OCI-LY7 (cell line): Measurements from ENCODE around the gene LTBP2. TPM values are rescaled to one million over a fixed set of nuclear protein-coding genes. Genes with fewer than 3 reads are reported as not detected.

Experiments
- BruUV-seq: library from RNA; stranded (reverse); fragments of 400-500 nt; replicated peaks from 2 replicates; lab custom pipeline; 2021; lab: Mats Ljungman, UMichigan
- CTCF ChIA-PET: fragments of 300-600 bp; sonication (Branson Sonifier 250); formaldehyde crosslinking; loops from one replicate; lab custom pipeline; 2022; ENCODE audit warnings: antibody characterized with exemption; ENCODE audit not compliant: unreplicated experiment; lab: Charles Lee
- POLR2A ChIA-PET: fragments of 300-600 bp; sonication (Branson Sonifier 250); formaldehyde crosslinking; loops from one replicate; lab custom pipeline; 2022; ENCODE audit warnings: antibody characterized with exemption; lab: Charles Lee
- DNase-seq: peaks from one replicate; pipeline ENCODE4 v3.0.0-alpha.2; 2015; ENCODE audit warnings: low spot score
- H2AFZ ChIP-seq: fragments of 200-600 bp; sonication (generic), shearing (Covaris generic); 2 replicates; pipeline ENCODE4 v1.6.1; 2014; ENCODE audit warnings: mild to moderate bottlenecking, antibody characterized with exemption, low read length, moderate library complexity
- H3K27ac ChIP-seq: fragments of 200-600 bp; sonication (generic); 2 replicates; pipeline ENCODE4 v1.5.1; 2014; ENCODE audit warnings: mixed run types, low read depth, mild to moderate bottlenecking, moderate library complexity, low read length, inconsistent platforms; ENCODE audit not compliant: poor library complexity, severe bottlenecking
- H3K36me3 ChIP-seq: fragments of 200-600 bp; sonication (generic); 2 replicates; pipeline ENCODE4 v1.6.1; 2014; ENCODE audit warnings: mild to moderate bottlenecking, antibody characterized with exemption, low read length, moderate library complexity, mixed read lengths; ENCODE audit not compliant: insufficient read depth
- H3K4me1 ChIP-seq: fragments of 200-600 bp; sonication (generic); 2 replicates; pipeline ENCODE4 v1.5.1; 2014; ENCODE audit warnings: mild to moderate bottlenecking, low read length; ENCODE audit not compliant: insufficient read depth, poor library complexity, severe bottlenecking
- H3K4me2 ChIP-seq: fragments of 200-600 bp; sonication (generic); 2 replicates; pipeline ENCODE4 v1.6.1; 2014; ENCODE audit warnings: mild to moderate bottlenecking, low read length
- H3K4me3 ChIP-seq: fragments of 200-600 bp; sonication (generic); 2 replicates; pipeline ENCODE4 v1.5.1; 2014; ENCODE audit warnings: mild to moderate bottlenecking, low read depth, low read length; ENCODE audit not compliant: poor library complexity, severe bottlenecking
- H3K79me2 ChIP-seq: fragments of 200-600 bp; sonication (generic); 2 replicates; pipeline ENCODE4 v1.6.1; 2016; ENCODE audit warnings: low read depth, mild to moderate bottlenecking, low read length, moderate library complexity, mixed read lengths; ENCODE audit not compliant: insufficient read depth
- H3K9me2 ChIP-seq: fragments of 200-600 bp; sonication (generic); 2 replicates; pipeline ENCODE4 v1.6.1; 2016; ENCODE audit warnings: mild to moderate bottlenecking, low read length, mixed read lengths; ENCODE audit not compliant: insufficient read depth
- H3K9me3 ChIP-seq: fragments of 200-600 bp; sonication (generic); 2 replicates; pipeline ENCODE4 v1.6.1; 2014; ENCODE audit warnings: mild to moderate bottlenecking, mixed run types, low read length, mixed read lengths
- H4K20me1 ChIP-seq: fragments of 200-600 bp; sonication (generic); 2 replicates; pipeline ENCODE4 v1.6.1; 2014; ENCODE audit warnings: mild to moderate bottlenecking, antibody characterized with exemption, low read length, moderate library complexity, mixed read lengths; ENCODE audit not compliant: insufficient read depth
- EZH2phosphoT487 ChIP-seq: fragments of 200-600 bp; sonication (generic); IDR thresholded peaks from 2 replicates; pipeline ENCODE4 v1.6.1; 2018; ENCODE audit warnings: low read depth, borderline replicate concordance, mild to moderate bottlenecking, mixed run types, antibody characterized with exemption, low read length, moderate library complexity, mixed read lengths
- intact Hi-C: fragments of 100-400 bp; cut with micrococcal nuclease; formaldehyde crosslinking; loops from one replicate; pipeline ENCODE4 v1.10.0; 2022; ENCODE audit not compliant: unreplicated experiment
- total RNA-seq, 2 experiments: library from RNA; depleted of rRNA in 1 of 2; stranded (reverse); fragments of >200 nt in 1 of 2; shearing (Covaris generic) in 1 of 2; gene quantifications; 2 replicates each; pipeline ENCODE4 v1.2.3, GENCODE V29; 2014 to 2022
- TF ChIP-seq, protein P1 (sequence below): fragments of 200-600 bp; sonication (generic); conservative IDR thresholded peaks from 2 replicates; pipeline ENCODE4 v1.5.1; 2014; ENCODE audit warnings: mild to moderate bottlenecking, antibody characterized with exemption, low read length, moderate library complexity, mixed read lengths

LTBP2 gene
- total RNA-seq, 2 experiments from 2014 or later: 0.15 to 0.25 TPM

DNA sequence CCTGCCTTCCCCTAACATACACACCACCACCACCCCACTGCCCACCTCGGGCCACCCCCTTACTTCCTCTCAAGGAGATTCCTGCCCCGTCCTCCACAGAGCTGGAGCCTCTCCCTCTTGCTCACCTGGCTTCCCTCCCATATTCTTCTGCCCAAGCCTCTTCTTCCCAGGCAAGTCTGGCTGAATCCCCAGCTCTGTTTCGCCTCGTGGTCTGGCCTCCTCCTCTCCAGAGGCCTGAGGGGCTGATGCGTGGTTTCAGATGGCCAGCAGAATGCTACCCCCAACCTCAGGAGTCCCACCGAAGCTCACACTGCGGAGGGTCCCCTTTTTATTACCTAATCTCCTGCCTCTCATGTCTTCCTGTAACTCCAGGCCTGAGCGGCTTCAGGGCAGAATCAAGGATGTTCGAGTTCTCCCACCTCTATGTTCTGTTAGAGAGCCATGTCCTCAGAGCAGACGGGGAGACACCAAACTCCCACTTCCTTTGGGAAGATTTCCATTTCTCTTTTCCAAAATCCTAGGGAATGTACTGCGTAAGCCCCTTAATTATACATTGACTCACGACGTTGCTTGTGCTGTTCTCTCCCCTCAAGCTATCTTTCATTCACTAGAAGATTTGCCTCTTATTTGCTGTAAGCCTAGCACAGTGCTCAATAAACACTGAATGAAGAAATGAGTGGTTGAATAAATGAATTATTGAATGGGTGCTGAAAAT, 33.9 kb upstream of the LTBP2 start:
- TF ChIP-seq, protein P1, sequence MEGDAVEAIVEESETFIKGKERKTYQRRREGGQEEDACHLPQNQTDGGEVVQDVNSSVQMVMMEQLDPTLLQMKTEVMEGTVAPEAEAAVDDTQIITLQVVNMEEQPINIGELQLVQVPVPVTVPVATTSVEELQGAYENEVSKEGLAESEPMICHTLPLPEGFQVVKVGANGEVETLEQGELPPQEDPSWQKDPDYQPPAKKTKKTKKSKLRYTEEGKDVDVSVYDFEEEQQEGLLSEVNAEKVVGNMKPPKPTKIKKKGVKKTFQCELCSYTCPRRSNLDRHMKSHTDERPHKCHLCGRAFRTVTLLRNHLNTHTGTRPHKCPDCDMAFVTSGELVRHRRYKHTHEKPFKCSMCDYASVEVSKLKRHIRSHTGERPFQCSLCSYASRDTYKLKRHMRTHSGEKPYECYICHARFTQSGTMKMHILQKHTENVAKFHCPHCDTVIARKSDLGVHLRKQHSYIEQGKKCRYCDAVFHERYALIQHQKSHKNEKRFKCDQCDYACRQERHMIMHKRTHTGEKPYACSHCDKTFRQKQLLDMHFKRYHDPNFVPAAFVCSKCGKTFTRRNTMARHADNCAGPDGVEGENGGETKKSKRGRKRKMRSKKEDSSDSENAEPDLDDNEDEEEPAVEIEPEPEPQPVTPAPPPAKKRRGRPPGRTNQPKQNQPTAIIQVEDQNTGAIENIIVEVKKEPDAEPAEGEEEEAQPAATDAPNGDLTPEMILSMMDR: no peak
- TF ChIP-seq EZH2phosphoT487: no peak
- no peak overlapping the region for H3K27ac ChIP-seq
- BruUV-seq: no TSS peak
- POLR2A ChIA-PET: interaction anchor here (0.5 to 0.6 kb wide), 2 partner anchors 62 to 193 kb away, joined by 3 to 4 read pairs; no protein-coding TSS in a partner anchor
- no peaks in the 10 kb centered on the region for H3K9me3 ChIP-seq
- CTCF ChIA-PET: interaction anchor here (0.5 kb wide), 1 partner anchor 895 kb away, joined by 3 read pairs; no protein-coding TSS in a partner anchor
- intact Hi-C loops: no loop called here
- no peak overlapping the region for H3K4me3 ChIP-seq
- no peak for DNase-seq
- H4K20me1 ChIP-seq: no peaks in the 10 kb centered on the region
- no peaks in the 10 kb centered on the region for H3K9me2 ChIP-seq
- H3K4me1 ChIP-seq: no peaks in the 10 kb centered on the region
- H3K4me2 ChIP-seq: no peak overlapping the region
- H2AFZ ChIP-seq: no peak overlapping the region
- no peaks in the 10 kb centered on the region for H3K36me3 ChIP-seq
- no peaks in the 10 kb centered on the region for H3K79me2 ChIP-seq

DNA sequence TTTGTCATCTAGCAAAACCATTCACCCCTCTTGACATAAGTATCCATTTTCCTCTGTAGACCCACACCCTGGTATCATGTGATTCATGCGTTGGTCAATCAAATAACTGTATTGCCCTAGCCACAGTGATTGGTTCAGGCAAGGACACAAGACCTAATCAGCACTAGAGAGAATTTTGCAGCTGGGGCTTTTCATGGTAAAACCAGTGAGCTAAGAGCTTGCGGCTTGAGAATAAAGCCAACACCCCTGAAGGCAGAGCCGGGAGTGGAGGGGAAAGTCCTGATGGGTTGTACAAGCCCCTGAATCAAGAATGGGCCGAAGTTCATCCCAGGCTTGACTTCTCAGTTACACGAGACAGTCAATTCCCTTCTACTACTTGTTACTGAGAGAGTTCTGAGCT, 33.2 kb upstream of the LTBP2 start:
- H3K79me2 ChIP-seq: no peaks in the 10 kb centered on the region
- H3K9me3 ChIP-seq: no peaks in the 10 kb centered on the region
- H3K4me1 ChIP-seq: no peaks in the 10 kb centered on the region
- TF ChIP-seq EZH2phosphoT487: no peak
- TF ChIP-seq, protein P1: no peak
- BruUV-seq: no TSS peak
- H3K4me3 ChIP-seq: no peak overlapping the region
- POLR2A ChIA-PET: interaction anchor here (0.5 to 0.7 kb wide), 3 partner anchors 11 to 194 kb away, joined by 3 to 4 read pairs (median 4); no protein-coding TSS in a partner anchor
- no peak overlapping the region for H3K27ac ChIP-seq
- intact Hi-C loops: no loop called here
- no peak overlapping the region for H3K4me2 ChIP-seq
- H4K20me1 ChIP-seq: no peaks in the 10 kb centered on the region
- DNase-seq: no peak
- CTCF ChIA-PET: interaction anchor here (0.5 kb wide), 1 partner anchor 896 kb away, joined by 3 read pairs; no protein-coding TSS in a partner anchor
- H3K36me3 ChIP-seq: no peaks in the 10 kb centered on the region
- H2AFZ ChIP-seq: no peak overlapping the region
- no peaks in the 10 kb centered on the region for H3K9me2 ChIP-seq
